H1 (cell line): Measurements from ENCODE around the gene MAPK14. TPM values are rescaled to one million over a fixed set of nuclear protein-coding genes. Genes with fewer than 3 reads are reported as not detected.

Experiments
- CTCF ChIA-PET: fragments of 300-600 bp; sonication (Branson Sonifier 250); formaldehyde crosslinking; loops from one replicate; lab custom pipeline; 2021; ENCODE audit not compliant: partially characterized antibody; lab: Charles Lee
- POLR2A ChIA-PET: fragments of 300-600 bp; sonication (Branson Sonifier 250); formaldehyde crosslinking; loops from one replicate; lab custom pipeline; 2021; ENCODE audit warnings: inconsistent platforms; ENCODE audit not compliant: partially characterized antibody; lab: Charles Lee
- DNase-seq, 2 experiments: peaks; one replicate each; pipeline versions ENCODE4 v3.0.0 to v3.0.0-alpha.2; 2010 to 2022; ENCODE audit warnings: low spot score in 2 of 2, low read depth in 1 of 2, mixed read lengths in 1 of 2
- FAIRE-seq: peaks from 2 replicates; lab custom pipeline; 2011; peaks lifted over from hg19 to GRCh38; lab: Jason Lieb, UNC
- H2AFZ ChIP-seq: 2 replicates; pipeline ENCODE4 v1.8.1; 2012; ENCODE audit warnings: low read length, inconsistent platforms
- H2AK5ac ChIP-seq: 2 replicates; pipeline ENCODE4 v1.6.1; 2013; ENCODE audit warnings: low read depth, low read length
- H2BK120ac ChIP-seq: replicated peaks from 2 replicates; pipeline ENCODE3; 2013; ENCODE audit warnings: low read depth, low read length, inconsistent platforms
- H2BK12ac ChIP-seq: 2 replicates; pipeline ENCODE4 v1.6.1; 2013; ENCODE audit warnings: low read depth, low read length
- H2BK15ac ChIP-seq: 2 replicates; pipeline ENCODE4 v1.6.1; 2013; ENCODE audit warnings: low read length
- H2BK20ac ChIP-seq: 2 replicates; pipeline ENCODE4 v1.6.1; 2013; ENCODE audit warnings: low read length
- H2BK5ac ChIP-seq: 2 replicates; pipeline ENCODE4 v1.6.1; 2013; ENCODE audit warnings: low read depth, low read length
- H3K14ac ChIP-seq: 2 replicates; pipeline ENCODE4 v1.6.1; 2013; ENCODE audit warnings: inconsistent platforms; ENCODE audit not compliant: insufficient read length
- H3K18ac ChIP-seq: 2 replicates; pipeline ENCODE4 v1.6.1; 2013; ENCODE audit warnings: low read length; ENCODE audit errors: extremely low read depth
- H3K23ac ChIP-seq: 2 replicates; pipeline ENCODE4 v1.6.1; 2013; ENCODE audit warnings: inconsistent platforms; ENCODE audit not compliant: insufficient read length
- H3K23me2 ChIP-seq: 2 replicates; pipeline ENCODE4 v1.6.1; 2013; ENCODE audit warnings: low read depth, low read length
- H3K27ac ChIP-seq: 2 replicates; pipeline ENCODE4 v1.6.1; 2011; ENCODE audit warnings: low read depth, low read length, inconsistent platforms
- H3K27me3 ChIP-seq, 4 experiments: replicated peaks in 1 of 4; 1 replicate in 1 of 4; 2 replicates in 3 of 4; pipeline versions ENCODE4 v1.6.1 to v1.8.1; 2011 to 2013; ENCODE audit warnings: low read length in 3 of 4, mild to moderate bottlenecking in 3 of 4, inconsistent platforms in 2 of 4, mixed read lengths in 2 of 4, moderate library complexity in 1 of 4; ENCODE audit not compliant: control insufficient read depth in 3 of 4, insufficient read depth in 3 of 4; ENCODE audit errors: extremely low read depth in 1 of 4
- H3K36me3 ChIP-seq, 4 experiments: 2 replicates each; pipeline versions ENCODE4 v1.6.1 to v1.8.1; 2011 to 2013; ENCODE audit warnings: mild to moderate bottlenecking in 4 of 4, low read length in 3 of 4, moderate library complexity in 2 of 4, control low read depth in 1 of 4, inconsistent platforms in 1 of 4; ENCODE audit not compliant: insufficient read depth in 4 of 4, control insufficient read depth in 2 of 4
- H3K4ac ChIP-seq: replicated peaks from 2 replicates; pipeline ENCODE3; 2013; ENCODE audit warnings: low read length, low read depth, mixed read lengths, inconsistent platforms; ENCODE audit not compliant: insufficient read length
- H3K4me1 ChIP-seq, 4 experiments: replicated peaks in 1 of 4; 1 replicate in 1 of 4; 2 replicates in 3 of 4; pipeline versions ENCODE4 v1.6.1 to v1.8.1; 2011 to 2013; ENCODE audit warnings: low read length in 3 of 4, inconsistent platforms in 2 of 4, mixed read lengths in 1 of 4; ENCODE audit not compliant: insufficient read depth in 4 of 4, control insufficient read depth in 3 of 4
- H3K4me2 ChIP-seq, 2 experiments: 2 replicates each; pipeline versions ENCODE4 v1.6.1 to v1.8.1; 2011 to 2013; ENCODE audit warnings: low read depth in 2 of 2, low read length in 2 of 2, control low read depth in 1 of 2, inconsistent platforms in 1 of 2, mild to moderate bottlenecking in 1 of 2; ENCODE audit not compliant: insufficient read depth in 1 of 2
- H3K4me3 ChIP-seq, 4 experiments: fragments of 200-600, 300-600 bp in 1 of 4; sonication (generic), shearing (Covaris generic), sonication (Bioruptor Twin) in 1 of 4; 2 replicates each; pipeline versions ENCODE4 v1.5.1 to v1.8.1; 2011 to 2016; ENCODE audit warnings: low read length in 4 of 4, low read depth in 3 of 4, control low read depth in 2 of 4, inconsistent platforms in 2 of 4, mild to moderate bottlenecking in 2 of 4, mixed read lengths in 1 of 4, moderate library complexity in 1 of 4; ENCODE audit not compliant: insufficient read depth in 2 of 4; ENCODE audit errors: extremely low read depth in 1 of 4
- H3K56ac ChIP-seq: replicated peaks from 2 replicates; pipeline ENCODE3; 2013; ENCODE audit warnings: low read depth, mild to moderate bottlenecking, mixed read lengths, low read length, inconsistent platforms; ENCODE audit not compliant: insufficient read length
- H3K79me1 ChIP-seq: 2 replicates; pipeline ENCODE4 v1.6.1; 2013; ENCODE audit warnings: low read depth, low read length, control low read depth
- H3K79me2 ChIP-seq, 2 experiments: 2 replicates each; pipeline versions ENCODE4 v1.6.1 to v1.8.1; 2012 to 2013; ENCODE audit warnings: low read length in 2 of 2, mild to moderate bottlenecking in 2 of 2, inconsistent platforms in 1 of 2; ENCODE audit not compliant: insufficient read depth in 2 of 2, control insufficient read depth in 1 of 2
- H3K9ac ChIP-seq, 4 experiments: replicated peaks in 1 of 4; 1 replicate in 1 of 4; 2 replicates in 3 of 4; pipeline versions ENCODE4 v1.6.1 to v1.8.1; 2011 to 2013; ENCODE audit warnings: low read depth in 3 of 4, low read length in 3 of 4, control low read depth in 2 of 4, mild to moderate bottlenecking in 2 of 4, moderate library complexity in 2 of 4, inconsistent platforms in 1 of 4; ENCODE audit errors: extremely low read depth in 1 of 4
- H3K9me3 ChIP-seq, 2 experiments: 2 replicates each; pipeline versions ENCODE4 v1.6.1 to v1.8.1; 2012 to 2013; ENCODE audit warnings: mild to moderate bottlenecking in 2 of 2, moderate library complexity in 2 of 2, control low read depth in 1 of 2, inconsistent platforms in 1 of 2, low read depth in 1 of 2, low read length in 1 of 2, mixed read lengths in 1 of 2; ENCODE audit not compliant: insufficient read depth in 2 of 2
- H4K20me1 ChIP-seq, 2 experiments: replicated peaks in 1 of 2; 2 replicates each; pipeline versions ENCODE3 to v1.8.1; 2011 to 2013; ENCODE audit warnings: inconsistent platforms in 2 of 2, low read length in 2 of 2, mild to moderate bottlenecking in 1 of 2; ENCODE audit not compliant: insufficient read depth in 2 of 2, control insufficient read depth in 1 of 2
- H4K5ac ChIP-seq: 2 replicates; pipeline ENCODE4 v1.6.1; 2013; ENCODE audit warnings: low read length, low read depth, mixed read lengths, inconsistent platforms; ENCODE audit not compliant: insufficient read length
- H4K8ac ChIP-seq: 2 replicates; pipeline ENCODE4 v1.8.0; 2013; ENCODE audit warnings: mild to moderate bottlenecking, moderate library complexity, low read length, inconsistent platforms; ENCODE audit not compliant: insufficient read depth; ENCODE audit errors: extremely low read depth
- H4K91ac ChIP-seq: replicated peaks from 2 replicates; pipeline ENCODE3; 2013; ENCODE audit warnings: low read length, mixed read lengths, inconsistent platforms; ENCODE audit not compliant: insufficient read length
- JUN ChIP-seq: IDR thresholded peaks from 2 replicates; pipeline ENCODE4 v1.6.1; 2011; ENCODE audit warnings: low read depth, mild to moderate bottlenecking, improper control_type of control experiment, low read length
- KDM4A ChIP-seq: IDR thresholded peaks from one replicate; pipeline ENCODE4 v1.7.1; 2012; ENCODE audit warnings: low read depth, mild to moderate bottlenecking, moderate library complexity, low read length, inconsistent platforms; ENCODE audit not compliant: severe bottlenecking
- PHF8 ChIP-seq: fragments of 200-600 bp; sonication (generic); conservative IDR thresholded peaks from 2 replicates; pipeline ENCODE4 v1.7.1; 2012; ENCODE audit warnings: low read depth, mild to moderate bottlenecking, inconsistent platforms, low read length, moderate library complexity
- POU5F1 ChIP-seq: IDR thresholded peaks from 2 replicates; pipeline ENCODE4 v1.6.1; 2011; ENCODE audit warnings: low read depth, mild to moderate bottlenecking, low read length, moderate library complexity
- RFX5 ChIP-seq: IDR thresholded peaks from 2 replicates; pipeline ENCODE4 v1.6.1; 2011; ENCODE audit warnings: low read depth, low read length, improper control_type of control experiment, borderline replicate concordance
- RXRA ChIP-seq: IDR thresholded peaks from 2 replicates; pipeline ENCODE4 v1.6.1; 2011; ENCODE audit warnings: low read depth, mild to moderate bottlenecking, low read length, moderate library complexity; ENCODE audit not compliant: insufficient read depth
- SAP30 ChIP-seq: fragments of 300-600 bp; sonication (generic); IDR thresholded peaks from 2 replicates; pipeline ENCODE4 v1.7.1; 2012; ENCODE audit warnings: low read length, moderate library complexity, mild to moderate bottlenecking, inconsistent platforms; ENCODE audit not compliant: insufficient read depth, insufficient replicate concordance
- TBP ChIP-seq: IDR thresholded peaks from 2 replicates; pipeline ENCODE4 v1.6.1; 2011; ENCODE audit warnings: low read depth, low read length, improper control_type of control experiment
- WGBS, 2 experiments: shearing (Covaris generic) in 1 of 2; methylation state at CpG; one replicate each; pipeline versions ENCODE4 v1.1.6 to v1.1.7; 2013 to 2015; ENCODE audit warnings: low lambda C conversion rate in 2 of 2, mixed read lengths in 2 of 2, inconsistent platforms in 1 of 2, low coverage in 1 of 2, missing lambda C conversion rate in 1 of 2; ENCODE audit not compliant: insufficient replicate concordance in 2 of 2, insufficient coverage in 1 of 2, insufficient read length in 1 of 2; ENCODE audit errors: extremely low coverage in 1 of 2, missing lambda C conversion rate in 1 of 2; 5-methylcytosine and 5-hydroxymethylcytosine counted together
- polyA plus RNA-seq, 7 experiments: library from polyadenylated mRNA; depleted of rRNA in 3 of 7; stranded (reverse) in 5 of 7; unstranded in 2 of 7; fragments of >200 nt in 5 of 7; fragments of 200-250 nt in 2 of 7; gene quantifications; 1 replicate in 5 of 7; 2 replicates in 1 of 7; 4 replicates in 1 of 7; pipeline versions ENCODE4 v1.2.1 to v1.2.3, GENCODE V29; 2011 to 2013; ENCODE audit warnings: missing spikeins in 2 of 7, mixed read lengths in 2 of 7
- total RNA-seq: library from RNA; stranded (reverse); fragmentation: NEBNext Ultra II Directional; extraction: Animal tissue kit (Norgen Biotek cat#: 25700); gene quantifications from 2 replicates; pipeline ENCODE4 v1.2.1, GENCODE V29; 2021
- TF ChIP-seq, protein P1 (sequence below), 3 experiments: IDR thresholded peaks; 1 replicate in 2 of 3; 2 replicates in 1 of 3; pipeline versions ENCODE4 v1.5.1 to v1.6.1; 2011; ENCODE audit warnings: low read length in 3 of 3, mild to moderate bottlenecking in 3 of 3, inconsistent platforms in 2 of 3, low read depth in 1 of 3, moderate library complexity in 1 of 3; ENCODE audit not compliant: insufficient read depth in 1 of 3; ENCODE audit errors: control extremely low read depth in 1 of 3
- TF ChIP-seq, protein P2 (sequence below): IDR thresholded peaks from 2 replicates; pipeline ENCODE4 v1.6.1; 2012; ENCODE audit warnings: inconsistent platforms

Gene MAPK14
- total and polyA plus RNA-seq, 2 of the 8 experiments (the other 6 are each of a cell fraction or from before 2014, with no cell fraction given): 18.1 to 39.3 TPM

GRCh38 chr6:36025932-36026327 lies 1.7 kb upstream of the MAPK14 start:
- FAIRE-seq (no peak), DNase-seq (peak in 1 of 2 experiments; percentile 41)
- Histone ChIP-seq H2AK5ac (no peak overlapping the region), H3K9me3 (no peaks in the 10 kb centered on the region), H3K4ac (no peak overlapping the region), H3K18ac (no peak overlapping the region), H4K5ac (no peak overlapping the region), H3K36me3 (no peaks in the 10 kb centered on the region), H3K14ac (no peak overlapping the region), H3K4me1 (peaks cover 0 to 19% (median 13%) of the 10 kb centered on the region in 4 experiments; a peak in 5 of 7 replicates), H3K9ac (no peak overlapping the region), H3K79me1 (peaks cover 4% of the 10 kb centered on the region; the same call in 1 of the 2 replicates), H2BK12ac (no peak overlapping the region), H2BK5ac (no peak overlapping the region), H4K20me1 (peaks cover 0 to 1% of the 10 kb centered on the region in 2 experiments), H4K8ac (no peak overlapping the region), H4K91ac (no peak overlapping the region), H3K27me3 (no peaks in the 10 kb centered on the region), H2BK15ac (no peak overlapping the region), H2AFZ (0 out of 2 replicates have a peak overlapping the region, but pooled peaks have one; percentile 21), H3K4me2 (peak overlapping the region in 1 of 2 experiments; percentile 25; a peak in 2 of 4 replicates), H3K27ac (no peak overlapping the region), H3K23me2 (peaks cover 15% of the 10 kb centered on the region), H3K23ac (no peak overlapping the region), H3K79me2 (peaks cover 0 to 28% of the 10 kb centered on the region in 2 experiments; a peak in 3 of 4 replicates), H3K56ac (no peak overlapping the region), H2BK20ac (no peak overlapping the region), H2BK120ac (no peak overlapping the region), H3K4me3 (peak overlapping the region in 1 of 4 experiments; percentile 16; a peak in 1 of 8 replicates)
- ChIA-PET CTCF (interaction anchor here (0.8 to 6.1 kb wide), 7 partner anchors 12 to 174 kb away, joined by 3 to 57 read pairs (median 4); no protein-coding TSS in a partner anchor), POLR2A (interaction anchor here (0.6 to 1.4 kb wide), 2 partner anchors 30 to 105 kb away, joined by 3 to 4 read pairs; no protein-coding TSS in a partner anchor)
- 63% methylated on average over 5 of the region's 5 CpGs; no CpG with 5 or more reads in 1 of the 2 experiments for WGBS, 2 experiments
- TF ChIP-seq, protein P1, sequence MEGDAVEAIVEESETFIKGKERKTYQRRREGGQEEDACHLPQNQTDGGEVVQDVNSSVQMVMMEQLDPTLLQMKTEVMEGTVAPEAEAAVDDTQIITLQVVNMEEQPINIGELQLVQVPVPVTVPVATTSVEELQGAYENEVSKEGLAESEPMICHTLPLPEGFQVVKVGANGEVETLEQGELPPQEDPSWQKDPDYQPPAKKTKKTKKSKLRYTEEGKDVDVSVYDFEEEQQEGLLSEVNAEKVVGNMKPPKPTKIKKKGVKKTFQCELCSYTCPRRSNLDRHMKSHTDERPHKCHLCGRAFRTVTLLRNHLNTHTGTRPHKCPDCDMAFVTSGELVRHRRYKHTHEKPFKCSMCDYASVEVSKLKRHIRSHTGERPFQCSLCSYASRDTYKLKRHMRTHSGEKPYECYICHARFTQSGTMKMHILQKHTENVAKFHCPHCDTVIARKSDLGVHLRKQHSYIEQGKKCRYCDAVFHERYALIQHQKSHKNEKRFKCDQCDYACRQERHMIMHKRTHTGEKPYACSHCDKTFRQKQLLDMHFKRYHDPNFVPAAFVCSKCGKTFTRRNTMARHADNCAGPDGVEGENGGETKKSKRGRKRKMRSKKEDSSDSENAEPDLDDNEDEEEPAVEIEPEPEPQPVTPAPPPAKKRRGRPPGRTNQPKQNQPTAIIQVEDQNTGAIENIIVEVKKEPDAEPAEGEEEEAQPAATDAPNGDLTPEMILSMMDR (IDR thresholded peaks at IDR 0.05; ENCODE audit: control extremely low read depth in 1 of 3, insufficient read depth in 1 of 3, low read depth in 1 of 3, low read length in 3 of 3): no peak
- no peak for TF ChIP-seq SAP30
- TF ChIP-seq TBP: no peak
- no peak for TF ChIP-seq JUN
- no peak for TF ChIP-seq KDM4A
- TF ChIP-seq RFX5: no peak
- TF ChIP-seq RXRA: no peak
- TF ChIP-seq, protein P2, sequence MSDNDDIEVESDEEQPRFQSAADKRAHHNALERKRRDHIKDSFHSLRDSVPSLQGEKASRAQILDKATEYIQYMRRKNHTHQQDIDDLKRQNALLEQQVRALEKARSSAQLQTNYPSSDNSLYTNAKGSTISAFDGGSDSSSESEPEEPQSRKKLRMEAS: no peak
- no peak for TF ChIP-seq PHF8
- no peak for TF ChIP-seq POU5F1
